Colonic mucosa (tissue), 4 donors: Measurements from ENCODE around the gene ZNF536. TPM values are rescaled to one million over a fixed set of nuclear protein-coding genes. Genes with fewer than 3 reads are reported as not detected.

Experiments
- DNase-seq: peaks from one replicate; pipeline ENCODE4 v3.0.0-alpha.2; 2020
- H3K27ac ChIP-seq: fragments of 200-600 bp; one replicate; pipeline ENCODE4 v1.8.0; 2021
- H3K27me3 ChIP-seq: fragments of 200-600 bp; one replicate; pipeline ENCODE4 v1.8.0; 2021
- H3K36me3 ChIP-seq: fragments of 200-600 bp; one replicate; pipeline ENCODE4 v1.8.0; 2021
- H3K4me1 ChIP-seq: fragments of 200-600 bp; one replicate; pipeline ENCODE4 v1.8.0; 2021; ENCODE audit warnings: mild to moderate bottlenecking
- H3K4me3 ChIP-seq: fragments of 200-600 bp; one replicate; pipeline ENCODE4 v1.8.0; 2021
- H3K9ac ChIP-seq, 2 donors: one replicate each; pipeline ENCODE4 v1.7.0; 2013; ENCODE audit warnings: control low read depth in 2 of 2, low read depth in 2 of 2, low read length in 2 of 2
- H3K9me3 ChIP-seq: fragments of 200-600 bp; one replicate; pipeline ENCODE4 v1.8.0; 2021
- intact Hi-C: fragments of 100-400 bp; cut with DNase I; formaldehyde crosslinking; loops from one replicate; pipeline ENCODE4 v1.14.1; 2022
- total RNA-seq, 2 donors: library from RNA; stranded (reverse); fragmentation: NEBNext Ultra II Directional in 1 of 2; extraction: Animal tissue kit (Norgen Biotek cat#: 25700) in 1 of 2; gene quantifications; one replicate each; pipeline ENCODE4 v1.2.1, GENCODE V29; 2021
- TF ChIP-seq, protein P1 (sequence below): fragments of 200-600 bp; IDR thresholded peaks from one replicate; pipeline ENCODE4 v1.8.0; 2022; ENCODE audit warnings: antibody characterized with exemption, mild to moderate bottlenecking
- donor health status: healthy.
- donor health status: DM: no; HTN: no; CAD: no.
- donor health status: DM: no; HTN: no; CAD: no.

Gene ZNF536
- total RNA-seq, 2 donors from 2014 or later: 1.3 to 1.4 TPM

DNA sequence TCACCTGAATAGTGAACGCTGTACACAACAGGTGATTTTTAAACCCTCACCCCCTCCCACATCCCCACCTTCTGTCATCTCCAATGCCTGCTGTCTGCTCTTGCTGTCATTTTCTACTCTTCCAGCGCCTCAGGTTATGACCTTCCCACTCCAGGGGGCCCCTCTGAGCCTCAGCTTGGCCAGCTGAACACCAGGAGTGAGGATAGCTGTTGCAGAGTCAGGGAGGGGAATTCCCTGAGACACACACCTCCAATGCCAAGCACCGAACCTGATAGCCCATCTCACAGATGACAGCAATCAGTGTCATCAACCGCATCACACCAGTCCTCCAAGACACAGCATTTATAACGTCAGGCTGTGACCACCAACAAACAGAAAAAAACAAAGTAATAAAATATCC lies 193.5 kb downstream of the ZNF536 start:
- no peak for DNase-seq
- Histone ChIP-seq H3K9ac (no peak overlapping the region), H3K4me1 (no peaks in the 10 kb centered on the region), H3K4me3 (no peak overlapping the region), H3K27ac (no peak overlapping the region), H3K9me3 (no peaks in the 10 kb centered on the region), H3K27me3 (no peaks in the 10 kb centered on the region), H3K36me3 (no peaks in the 10 kb centered on the region)
- intact Hi-C loops: no loop called here
- TF ChIP-seq, protein P1, sequence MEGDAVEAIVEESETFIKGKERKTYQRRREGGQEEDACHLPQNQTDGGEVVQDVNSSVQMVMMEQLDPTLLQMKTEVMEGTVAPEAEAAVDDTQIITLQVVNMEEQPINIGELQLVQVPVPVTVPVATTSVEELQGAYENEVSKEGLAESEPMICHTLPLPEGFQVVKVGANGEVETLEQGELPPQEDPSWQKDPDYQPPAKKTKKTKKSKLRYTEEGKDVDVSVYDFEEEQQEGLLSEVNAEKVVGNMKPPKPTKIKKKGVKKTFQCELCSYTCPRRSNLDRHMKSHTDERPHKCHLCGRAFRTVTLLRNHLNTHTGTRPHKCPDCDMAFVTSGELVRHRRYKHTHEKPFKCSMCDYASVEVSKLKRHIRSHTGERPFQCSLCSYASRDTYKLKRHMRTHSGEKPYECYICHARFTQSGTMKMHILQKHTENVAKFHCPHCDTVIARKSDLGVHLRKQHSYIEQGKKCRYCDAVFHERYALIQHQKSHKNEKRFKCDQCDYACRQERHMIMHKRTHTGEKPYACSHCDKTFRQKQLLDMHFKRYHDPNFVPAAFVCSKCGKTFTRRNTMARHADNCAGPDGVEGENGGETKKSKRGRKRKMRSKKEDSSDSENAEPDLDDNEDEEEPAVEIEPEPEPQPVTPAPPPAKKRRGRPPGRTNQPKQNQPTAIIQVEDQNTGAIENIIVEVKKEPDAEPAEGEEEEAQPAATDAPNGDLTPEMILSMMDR: no peak

DNA sequence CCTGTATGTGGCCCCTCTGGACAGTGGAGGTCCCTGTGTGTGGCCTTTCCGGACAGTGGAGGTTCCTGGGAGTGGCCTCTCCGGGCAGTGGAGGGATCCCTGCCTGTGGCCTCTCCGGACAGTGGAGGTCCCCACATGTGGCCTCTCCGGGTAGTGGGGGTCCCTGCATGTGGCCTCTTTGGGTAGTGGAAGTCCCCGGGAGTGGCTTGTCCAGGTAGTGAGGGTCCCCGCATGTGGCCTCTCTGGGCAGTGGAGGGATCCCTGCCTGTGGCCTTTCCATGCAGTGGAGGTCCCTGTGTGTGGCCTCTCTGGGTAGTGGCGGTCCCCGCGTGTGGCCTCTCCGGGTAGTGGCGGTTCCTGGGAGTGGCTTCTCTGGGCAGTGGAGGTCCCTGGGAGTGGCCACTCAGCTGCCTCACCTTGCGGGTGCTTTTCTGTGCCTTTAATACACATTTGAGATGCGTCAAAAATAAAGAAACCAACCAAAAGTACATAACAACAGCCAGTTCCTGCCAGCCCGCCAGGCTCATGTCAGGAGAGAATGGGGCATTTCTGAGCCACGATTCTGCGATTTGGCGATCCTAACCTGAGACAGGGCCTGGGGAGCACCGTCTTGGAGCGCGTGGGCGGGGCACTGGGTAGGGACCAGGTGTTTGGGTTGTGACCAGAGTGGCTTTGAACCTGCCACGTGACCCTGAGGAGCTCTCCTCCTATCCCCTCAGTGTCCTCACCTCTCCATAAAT lies 194.7 kb downstream of the ZNF536 start:
- Histone ChIP-seq H3K27ac (no peak overlapping the region), H3K9ac (no peak overlapping the region), H3K27me3 (no peaks in the 10 kb centered on the region), H3K4me1 (no peaks in the 10 kb centered on the region), H3K4me3 (no peak overlapping the region), H3K36me3 (no peaks in the 10 kb centered on the region), H3K9me3 (no peaks in the 10 kb centered on the region)
- TF ChIP-seq, protein P1: no peak
- intact Hi-C loops: no loop called here
- DNase-seq: no peak

DNA sequence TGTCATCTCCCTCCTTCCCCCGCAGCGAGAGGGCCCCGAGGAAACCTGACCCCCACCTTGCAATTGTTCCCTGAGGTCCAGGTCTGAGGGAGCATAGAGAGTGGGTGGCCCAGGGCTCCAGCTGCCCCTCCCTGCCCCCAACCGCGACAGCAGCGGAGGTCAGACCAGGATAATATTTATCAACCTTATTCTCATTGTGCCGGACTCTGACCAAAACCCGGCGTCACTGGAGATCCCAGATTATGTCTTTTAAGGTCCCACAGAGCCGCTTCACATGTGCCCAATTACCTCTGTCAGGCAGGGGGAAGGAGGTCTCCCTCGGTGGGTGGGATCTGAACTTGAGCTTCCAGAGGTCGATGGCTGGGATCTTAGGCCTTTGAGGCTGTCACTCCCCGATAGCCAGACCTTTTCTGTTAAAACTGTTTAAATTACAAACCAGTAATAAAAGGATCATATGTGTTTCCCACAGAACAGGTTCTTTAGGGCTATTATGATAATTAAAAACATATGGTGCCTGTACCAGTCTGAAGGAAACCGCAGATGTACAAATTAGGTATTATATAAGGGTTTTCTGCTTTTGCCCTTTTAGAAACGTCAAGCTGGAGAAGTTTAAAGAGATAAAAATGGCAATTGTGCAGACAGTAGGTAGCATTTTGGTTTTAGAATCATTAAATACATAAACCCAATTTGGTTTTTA lies 195.5 kb downstream of the ZNF536 start:
- intact Hi-C loops: no loop called here
- Histone ChIP-seq H3K36me3 (no peaks in the 10 kb centered on the region), H3K9ac (no peak overlapping the region), H3K4me1 (no peaks in the 10 kb centered on the region), H3K27me3 (no peaks in the 10 kb centered on the region), H3K27ac (no peak overlapping the region), H3K9me3 (no peaks in the 10 kb centered on the region), H3K4me3 (no peak overlapping the region)
- TF ChIP-seq, protein P1: no peak
- no peak for DNase-seq

DNA sequence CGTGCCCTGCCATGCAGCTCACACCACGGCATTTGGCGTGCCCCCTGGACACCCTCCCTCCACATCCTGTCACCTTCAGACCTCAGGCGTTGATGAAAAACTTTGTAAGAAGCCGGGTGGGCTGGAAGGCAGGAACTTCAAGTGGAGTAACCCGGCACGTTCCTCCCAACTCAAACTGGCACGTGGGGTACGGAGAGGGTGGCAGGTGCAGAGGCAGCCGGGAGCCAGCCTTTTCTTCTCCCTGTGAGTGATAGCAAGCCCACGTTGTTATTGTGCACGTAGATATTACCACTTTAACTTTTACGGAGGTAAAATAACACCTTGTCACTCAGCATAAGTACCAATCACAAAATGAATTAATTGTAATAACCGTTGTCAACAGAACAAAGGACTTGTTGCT lies 198.0 kb downstream of the ZNF536 start:
- H3K27ac ChIP-seq: no peak overlapping the region
- H3K36me3 ChIP-seq: no peaks in the 10 kb centered on the region
- no peak for DNase-seq
- intact Hi-C loops: no loop called here
- TF ChIP-seq, protein P1: no peak
- no peak overlapping the region for H3K4me3 ChIP-seq
- no peaks in the 10 kb centered on the region for H3K9me3 ChIP-seq
- no peaks in the 10 kb centered on the region for H3K4me1 ChIP-seq
- no peaks in the 10 kb centered on the region for H3K27me3 ChIP-seq
- no peak overlapping the region for H3K9ac ChIP-seq

DNA sequence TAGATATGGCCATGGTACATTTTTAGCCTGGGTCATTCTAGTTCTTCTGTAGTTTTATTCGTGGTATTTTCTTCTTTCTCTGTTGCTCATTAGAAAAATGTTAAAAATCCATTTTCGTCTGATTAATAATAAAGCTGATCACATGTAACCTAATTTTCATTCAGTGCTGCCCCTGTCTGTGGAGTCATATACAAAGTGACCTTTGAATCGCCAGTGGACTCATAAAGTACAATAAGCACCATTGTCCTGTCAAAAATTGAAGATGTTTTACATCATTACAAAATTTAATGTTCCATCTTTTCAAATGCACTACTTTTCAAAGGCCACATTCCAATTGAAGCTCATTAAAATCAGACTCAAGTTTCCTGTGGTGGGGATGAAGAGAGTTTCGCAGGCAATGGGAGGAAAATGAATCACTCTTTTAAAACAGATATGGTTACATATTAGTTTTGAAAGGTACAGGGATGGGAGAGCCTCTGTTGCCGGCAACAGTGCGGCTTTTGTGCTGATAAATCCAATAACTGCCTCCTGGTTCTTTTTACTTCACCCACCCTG lies 205.4 kb downstream of the ZNF536 start:
- intact Hi-C loops: no loop called here
- no peaks in the 10 kb centered on the region for H3K4me1 ChIP-seq
- no peak overlapping the region for H3K27ac ChIP-seq
- DNase-seq: no peak
- H3K9me3 ChIP-seq: no peaks in the 10 kb centered on the region
- no peaks in the 10 kb centered on the region for H3K36me3 ChIP-seq
- TF ChIP-seq, protein P1: no peak
- H3K9ac ChIP-seq: no peak overlapping the region
- no peaks in the 10 kb centered on the region for H3K27me3 ChIP-seq
- H3K4me3 ChIP-seq: no peak overlapping the region
